ENCODE data around the gene RCN1. TPM values are rescaled to one million over a fixed set of nuclear protein-coding genes. Genes with fewer than 3 reads are reported as not detected.

Gene RCN1
- total and polyA plus RNA-seq, 11 donors: 14.4 to 76.5 (median 25.3) TPM

- peaks cover 0 to 53% (median 8%) of the 10 kb centered on the region in 9 donors for H3K27me3 ChIP-seq
- H3K27ac ChIP-seq: no peak overlapping the region
- WGBS, 4 donors: 76 to 81% (median 78%) methylated on average over 8 of the region's 8 CpGs
- H3K4me3 ChIP-seq: no peak overlapping the region
- ATAC-seq (no peak), DNase-seq (no peak)
- no peaks in the 10 kb centered on the region for H3K9me3 ChIP-seq
- no peaks in the 10 kb centered on the region for H3K4me1 ChIP-seq
- H3K36me3 ChIP-seq: no peaks in the 10 kb centered on the region
- no peak for TF ChIP-seq POLR2A (IDR thresholded peaks at IDR 0.05)
- no peak for TF ChIP-seq CTCF (IDR thresholded peaks at IDR 0.05)
- intact Hi-C loops (cut with DNase I): no loop called here
Observed at GRCh38 chr11:32065865-32066629, 24.8 kb upstream of the RCN1 start.

GRCh38 chr11:32068134-32068870, 22.6 kb upstream of the RCN1 start:
- no peak for ATAC-seq
- Histone ChIP-seq H3K36me3 (no peaks in the 10 kb centered on the region), H3K27ac (no peak overlapping the region)

GRCh38 chr11:32069361-32070058, 21.4 kb upstream of the RCN1 start:
- no peak for TF ChIP-seq POLR2A (IDR thresholded peaks at IDR 0.05)
- H3K27me3 ChIP-seq: peaks cover 0 to 57% (median 8%) of the 10 kb centered on the region in 9 donors
- ATAC-seq (no peak), DNase-seq (no peak)
- no peaks in the 10 kb centered on the region for H3K36me3 ChIP-seq
- intact Hi-C loops (cut with DNase I): no loop called here
- no peak overlapping the region for H3K4me3 ChIP-seq
- H3K4me1 ChIP-seq: no peaks in the 10 kb centered on the region
- no peak overlapping the region for H3K27ac ChIP-seq
- whole genome bisulfite sequencing, 4 donors: 88 to 91% (median 90%) methylated on average over 6 of the region's 6 CpGs
- H3K9me3 ChIP-seq: no peaks in the 10 kb centered on the region

More at GRCh38 chr11:32068134-32068870, 22.6 kb upstream of the RCN1 start:
- WGBS, 4 donors: 59 to 72% (median 67%) methylated on average over 13 of the region's 13 CpGs
- Histone ChIP-seq H3K4me3 (no peak overlapping the region), H3K27me3 (peaks cover 0 to 57% (median 8%) of the 10 kb centered on the region in 9 donors), H3K9me3 (no peaks in the 10 kb centered on the region), H3K4me1 (no peaks in the 10 kb centered on the region)
- intact Hi-C loops (cut with DNase I): no loop called here
- TF ChIP-seq POLR2A (IDR thresholded peaks at IDR 0.05) (no peak), CTCF (IDR thresholded peaks at IDR 0.05) (no peak)
- DNase-seq: no peak

- no peaks in the 10 kb centered on the region for H3K4me1 ChIP-seq
- no peaks in the 10 kb centered on the region for H3K9me3 ChIP-seq
- peaks cover 0 to 52% (median 8%) of the 10 kb centered on the region in 9 donors for H3K27me3 ChIP-seq
- no peak for ATAC-seq
- H3K36me3 ChIP-seq: no peaks in the 10 kb centered on the region
- TF ChIP-seq POLR2A (IDR thresholded peaks at IDR 0.05): no peak
- TF ChIP-seq CTCF (IDR thresholded peaks at IDR 0.05): no peak
- H3K27ac ChIP-seq: no peak overlapping the region
- 85 to 90% (median 87%) methylated on average over 5 of the region's 5 CpGs for WGBS, 4 donors
- intact Hi-C loops (cut with DNase I): no loop called here
- no peak overlapping the region for H3K4me3 ChIP-seq
- DNase-seq: no peak
Observed at GRCh38 chr11:32070692-32071091, 20.2 kb upstream of the RCN1 start.

Measured in heart left ventricle (tissue), 16 donors.